Stimulated activated CD4-positive, alpha-beta T cell treated with anti-CD3 and anti-CD28 coated beads, Interleukin-12 subunit alpha, Interleukin-12 subunit beta, amount 100 ng/mL, for 48 hours (primary cell): ENCODE results near the gene EPHA7.

Experiments used
- DNase-seq, 3 donors: peaks; one replicate each; pipeline ENCODE4 v3.0.0-alpha.2; 2020; ENCODE audit warnings: low read depth in 2 of 3, low spot score in 1 of 3

EPHA7 gene

GRCh38 chr6:93393554-93394074 lies 25.7 kb downstream of the EPHA7 start:
- no peak for DNase-seq

GRCh38 chr6:93392797-93393196 lies 26.6 kb downstream of the EPHA7 start:
- no peak for DNase-seq

DNA sequence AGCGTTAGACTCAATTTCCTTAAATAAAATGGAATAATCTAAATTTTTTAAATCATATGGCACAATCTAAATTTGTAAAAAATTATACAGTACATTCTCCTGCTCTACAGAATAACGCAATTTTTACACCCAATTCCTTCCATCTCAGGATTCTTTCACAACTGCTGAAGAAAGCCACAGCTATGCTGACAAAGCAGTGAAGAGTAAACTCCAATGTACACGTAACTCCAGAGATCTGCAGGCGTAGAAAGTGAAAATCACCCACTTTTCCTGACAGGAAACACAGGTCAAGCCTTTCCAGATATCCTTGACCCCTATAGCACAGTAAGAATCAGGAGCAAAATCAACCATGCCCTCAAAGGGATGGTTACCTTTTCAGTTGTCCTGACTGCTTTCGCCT lies 27.4 kb downstream of the EPHA7 start:
- DNase-seq, result no peak

DNA sequence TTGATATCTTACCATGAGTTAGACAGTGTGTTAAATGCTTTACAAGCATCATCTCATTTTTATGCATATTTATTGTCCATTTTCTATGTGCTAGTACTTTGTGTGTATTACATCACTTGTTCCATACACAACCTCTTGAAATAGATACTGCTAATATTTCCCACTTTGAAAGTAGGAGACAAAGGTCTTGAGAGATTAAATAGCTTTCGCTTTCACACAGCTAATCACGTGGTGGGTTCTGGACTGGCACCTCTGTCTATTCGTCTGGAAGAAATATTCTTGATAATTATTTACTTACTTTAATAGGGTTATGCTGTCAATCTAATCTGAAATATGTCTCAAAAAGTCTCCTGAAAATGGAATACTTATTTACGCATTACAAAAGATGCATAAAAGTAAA lies 30.2 kb downstream of the EPHA7 start:
- DNase-seq, result no peak

DNA sequence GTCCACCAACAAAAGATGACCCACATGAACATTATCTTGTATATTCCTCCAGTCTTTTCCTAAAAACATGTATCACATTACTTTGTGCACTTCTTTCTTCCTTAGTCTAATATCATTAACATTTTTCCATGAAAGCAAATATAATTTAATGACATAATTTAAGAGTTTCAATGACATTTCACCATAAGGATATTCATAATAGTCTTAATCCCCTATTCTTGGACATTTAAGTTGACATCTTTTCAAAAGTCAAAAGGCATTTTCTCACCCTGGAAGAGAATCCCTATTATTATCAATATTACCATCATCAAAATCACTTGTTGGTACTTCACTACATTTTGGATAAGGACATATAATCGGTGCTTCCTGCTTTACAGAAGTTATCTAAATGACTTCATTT lies 31.3 kb downstream of the EPHA7 start:
- DNase-seq, result no peak

DNA sequence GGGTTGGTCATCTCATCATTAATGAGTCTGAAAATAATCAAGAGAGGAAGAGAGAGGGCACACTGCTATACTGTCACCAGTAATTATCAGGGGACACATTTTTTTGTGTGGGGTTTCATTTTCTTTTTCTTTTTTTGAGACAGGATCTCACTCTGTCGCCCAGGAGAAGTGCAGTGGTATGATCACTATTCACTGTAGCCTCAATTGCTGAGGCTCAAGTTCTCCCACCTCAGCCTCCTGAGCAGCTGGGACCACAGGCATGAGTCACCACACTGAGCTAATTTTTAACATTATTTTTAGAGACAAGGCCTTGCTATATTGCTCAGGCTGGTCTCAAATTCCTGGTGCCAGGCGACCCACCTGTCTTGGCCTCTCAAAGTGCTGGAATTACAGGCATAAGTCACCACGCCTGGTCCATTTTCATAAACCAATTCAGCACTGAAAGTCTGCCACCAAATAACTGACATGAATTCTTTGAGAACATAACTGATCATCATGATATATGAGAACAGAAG lies 43.3 kb downstream of the EPHA7 start:
- DNase-seq, result no peak

DNA sequence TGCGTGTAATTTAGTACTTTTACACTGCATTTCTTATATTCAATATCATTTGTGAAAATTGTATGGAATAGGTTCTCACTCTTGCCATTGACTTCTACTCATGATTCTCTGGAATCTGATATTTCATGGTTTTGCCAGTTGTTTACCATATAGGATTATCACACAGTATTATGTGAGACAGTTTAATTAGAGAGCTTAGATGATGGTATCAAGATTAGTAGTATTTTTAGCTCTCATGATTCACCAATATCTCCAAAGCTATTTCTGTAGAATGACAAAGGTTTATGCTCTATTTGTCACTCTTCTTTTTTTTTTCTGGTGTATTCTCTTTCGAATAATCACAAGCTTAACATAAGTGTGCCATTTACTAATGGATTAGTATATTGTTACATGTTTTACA lies 45.9 kb downstream of the EPHA7 start:
- DNase-seq, result no peak

DNA sequence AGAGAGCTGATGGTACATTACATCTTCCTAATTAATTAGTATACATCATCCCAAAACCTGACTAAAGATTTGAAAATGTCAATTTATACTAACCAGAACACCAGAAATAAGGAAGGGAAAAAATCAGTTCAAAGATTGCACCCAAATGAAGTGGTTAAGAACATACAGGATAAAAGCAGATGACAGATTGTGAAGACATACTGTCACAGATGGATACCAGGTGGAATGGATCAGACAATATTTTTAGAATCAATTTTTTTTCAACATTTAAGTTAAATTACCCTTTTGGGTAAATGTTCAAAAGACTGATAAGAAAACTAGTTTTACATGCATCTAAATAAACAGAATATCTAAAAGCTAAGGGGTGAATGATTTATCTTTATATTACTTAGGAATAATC lies 47.6 kb downstream of the EPHA7 start:
- no peak for DNase-seq

DNA sequence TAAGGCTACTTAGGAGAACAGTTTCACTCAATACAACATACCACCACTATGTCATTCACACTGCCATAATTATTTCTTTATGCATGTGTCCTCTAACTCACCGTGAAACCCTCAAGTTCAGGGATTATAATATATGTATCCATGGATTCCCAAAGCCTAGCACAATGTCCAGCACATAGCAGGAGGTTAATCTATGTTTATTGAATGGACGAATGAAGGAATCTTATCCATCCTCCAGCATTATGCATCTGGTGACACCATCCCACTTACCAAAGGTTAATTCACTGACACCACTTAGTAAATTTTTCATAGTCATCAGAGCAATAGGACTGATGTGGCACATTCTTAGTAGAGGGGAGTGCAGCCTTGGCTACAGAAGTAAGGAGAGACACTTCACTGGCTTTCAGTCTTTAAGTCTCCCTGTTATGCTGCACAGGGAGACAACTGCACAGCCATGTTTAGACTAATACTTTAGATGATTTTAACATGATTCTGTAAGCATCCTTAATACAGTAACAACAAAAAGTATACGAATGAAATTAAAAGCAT lies 49.7 kb downstream of the EPHA7 start:
- DNase-seq, result no peak

DNA sequence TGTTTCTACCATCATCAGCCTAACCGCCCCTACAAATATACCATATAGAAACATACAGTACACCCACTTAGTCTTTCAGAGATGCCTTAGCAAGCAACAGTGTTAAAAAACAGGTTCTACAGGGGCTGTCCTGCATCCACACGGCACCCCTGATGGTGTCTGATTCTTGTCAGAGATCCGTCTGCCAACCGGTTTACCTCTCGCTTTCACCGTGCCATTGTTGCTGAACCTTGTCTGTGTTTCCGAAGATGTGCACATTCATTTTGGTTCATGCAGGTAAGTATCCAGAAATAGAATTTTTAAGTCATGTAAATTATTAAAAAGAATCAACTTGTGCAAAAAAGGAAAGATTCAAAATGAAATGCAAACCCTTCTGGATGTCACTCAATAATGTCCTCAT lies 52.9 kb downstream of the EPHA7 start:
- DNase-seq, result no peak

DNA sequence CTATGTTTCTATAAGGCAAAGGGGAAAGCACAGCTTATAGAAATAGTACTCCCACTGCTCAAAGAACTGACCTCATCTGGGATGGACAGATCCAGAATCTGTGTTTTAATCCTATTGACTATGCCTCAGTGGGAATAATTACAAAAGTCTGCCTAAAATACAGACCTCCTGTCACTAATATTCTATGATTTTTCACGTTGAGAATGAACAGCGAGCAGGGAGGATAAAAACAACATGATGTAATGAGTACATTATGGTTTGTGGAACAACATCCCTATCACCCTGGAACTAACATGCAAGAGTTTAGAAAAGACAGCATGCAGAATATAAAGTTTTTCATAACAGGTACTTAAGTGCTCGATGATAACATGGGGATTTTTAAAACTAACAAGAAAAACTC lies 53.9 kb downstream of the EPHA7 start:
- no peak for DNase-seq

DNA sequence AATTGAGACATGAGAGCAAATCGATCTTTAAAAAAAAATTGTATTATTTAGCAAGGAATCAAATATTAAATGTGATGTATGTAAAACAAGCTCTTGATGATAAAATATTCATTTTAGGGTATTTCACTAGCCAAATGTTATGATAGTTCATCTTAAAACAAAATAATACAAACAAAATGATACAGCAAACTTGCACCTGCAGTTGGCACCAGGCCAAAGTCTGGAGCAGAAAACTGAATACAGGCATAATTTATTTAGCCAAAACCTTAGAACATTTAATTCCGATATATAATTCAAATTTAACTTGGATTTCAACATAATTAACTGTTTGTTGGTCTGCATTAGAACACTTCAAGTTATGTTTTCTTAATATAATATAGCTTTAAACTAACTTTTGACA lies 60.9 kb downstream of the EPHA7 start:
- DNase-seq, result no peak

GRCh38 chr6:93352604-93353003 lies 66.8 kb downstream of the EPHA7 start:
- no peak for DNase-seq

DNA sequence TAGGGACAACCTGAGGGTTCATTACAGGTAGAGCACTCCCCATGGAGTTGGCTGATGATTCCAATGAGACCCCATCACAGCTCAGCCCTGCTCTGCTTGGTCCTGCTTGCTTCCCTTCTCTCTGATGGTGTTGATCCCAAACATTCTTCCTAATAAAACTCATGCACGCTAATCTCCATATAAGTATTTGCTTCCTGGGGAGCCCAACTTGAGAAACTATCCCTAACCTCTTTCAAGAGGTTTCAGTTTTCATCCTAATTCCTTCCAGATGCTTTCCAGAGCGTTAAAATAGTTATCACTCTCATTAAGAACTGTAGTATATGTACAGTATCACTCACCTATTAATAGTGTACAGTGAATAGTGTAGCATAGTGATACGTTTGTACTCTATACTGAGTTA lies 68.1 kb downstream of the EPHA7 start:
- no peak for DNase-seq

GRCh38 chr6:93350774-93351173 lies 68.6 kb downstream of the EPHA7 start:
- no peak for DNase-seq

DNA sequence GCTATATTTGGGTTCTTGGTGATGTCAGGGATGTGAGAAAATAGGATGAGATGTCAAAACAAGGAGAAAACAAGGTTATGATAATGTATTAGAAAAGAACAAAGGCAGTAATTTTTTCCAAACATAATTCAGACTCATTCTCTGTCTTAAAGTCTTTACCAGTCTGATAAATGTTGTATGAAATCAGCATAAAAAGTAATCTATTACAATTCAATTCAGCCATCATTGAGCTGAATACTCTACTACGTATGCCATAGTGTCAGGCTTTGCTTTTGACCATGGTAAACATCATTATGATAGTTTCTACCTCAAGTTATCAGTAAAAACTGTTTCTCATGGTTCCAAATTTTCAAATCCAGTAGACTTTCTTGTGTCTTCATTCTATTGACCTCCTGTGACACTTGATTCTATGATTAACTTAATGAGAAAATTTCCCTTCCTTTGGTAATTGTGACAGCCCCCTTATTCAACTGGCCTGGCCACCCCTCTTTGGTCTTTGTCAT lies 75.0 kb downstream of the EPHA7 start:
- DNase-seq, result no peak

DNA sequence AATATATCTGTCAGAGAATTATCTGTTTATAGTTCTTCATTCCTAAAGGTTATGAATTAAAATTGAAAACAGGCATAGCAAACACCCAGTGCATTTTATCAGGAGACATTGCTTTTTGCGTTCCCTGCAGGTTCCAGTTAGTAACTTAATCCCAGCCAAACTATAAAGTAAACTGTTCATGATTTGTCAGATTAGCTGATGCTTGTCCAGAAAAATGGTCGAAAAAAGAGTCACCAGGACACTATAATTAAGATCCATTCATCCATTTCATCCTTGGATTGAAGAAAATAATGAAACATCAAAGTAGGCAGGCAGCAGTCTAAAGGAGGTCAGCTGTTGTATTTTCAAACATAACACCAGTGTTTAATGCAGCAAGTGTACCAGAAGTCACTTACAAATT lies 75.9 kb downstream of the EPHA7 start:
- DNase-seq, result no peak

- no peak for DNase-seq
These were observed 77.3 kb downstream of the EPHA7 start for GRCh38 chr6:93341900-93342613.

DNA sequence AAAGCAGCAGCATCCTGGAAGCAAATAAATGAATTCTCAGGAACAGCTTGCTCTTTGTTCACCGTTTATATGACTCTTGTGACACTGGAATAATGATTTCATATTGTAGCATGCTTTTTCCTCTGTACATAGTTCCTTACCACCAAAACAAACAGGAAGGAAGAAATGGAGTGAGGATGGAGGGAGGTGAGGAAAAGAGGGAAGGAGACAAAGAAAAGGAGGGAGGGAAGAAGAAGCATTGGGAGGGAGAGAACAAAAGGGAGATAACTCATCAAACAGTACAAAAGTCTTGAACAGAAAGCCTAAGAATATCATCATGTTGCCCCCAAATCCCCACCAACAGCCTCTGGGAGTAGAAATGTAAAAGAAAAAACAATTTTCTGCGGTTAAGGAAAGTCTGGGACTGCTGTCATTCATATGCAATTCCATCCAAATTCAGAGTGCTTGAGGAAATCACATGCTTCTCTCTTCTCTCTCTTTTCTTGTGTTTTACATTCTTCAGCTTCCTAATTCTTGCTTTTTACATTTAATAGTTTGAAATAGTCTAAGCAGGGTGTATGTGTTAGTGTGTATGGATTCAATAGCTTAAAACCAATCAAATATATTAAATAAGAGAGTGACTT lies 81.5 kb downstream of the EPHA7 start:
- no peak for DNase-seq

DNA sequence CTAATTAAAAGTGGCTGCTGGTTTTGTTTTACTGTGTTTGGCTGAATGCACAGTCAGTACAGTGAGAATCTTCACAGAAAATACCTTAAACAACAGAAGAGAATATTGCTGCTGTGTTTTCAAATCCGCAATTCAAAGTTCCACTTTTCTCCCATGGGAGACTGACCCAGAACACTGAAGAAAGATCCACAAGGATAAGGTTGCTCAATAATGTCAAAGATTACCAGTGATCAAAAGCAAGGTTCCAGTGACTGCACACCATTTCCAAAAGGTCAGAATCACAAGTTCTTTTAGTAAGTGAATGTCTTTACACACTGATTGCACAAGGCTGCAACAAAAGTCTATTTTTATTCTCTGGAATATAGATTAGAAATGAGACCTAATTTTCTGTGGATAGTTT lies 82.3 kb downstream of the EPHA7 start:
- no peak for DNase-seq

DNA sequence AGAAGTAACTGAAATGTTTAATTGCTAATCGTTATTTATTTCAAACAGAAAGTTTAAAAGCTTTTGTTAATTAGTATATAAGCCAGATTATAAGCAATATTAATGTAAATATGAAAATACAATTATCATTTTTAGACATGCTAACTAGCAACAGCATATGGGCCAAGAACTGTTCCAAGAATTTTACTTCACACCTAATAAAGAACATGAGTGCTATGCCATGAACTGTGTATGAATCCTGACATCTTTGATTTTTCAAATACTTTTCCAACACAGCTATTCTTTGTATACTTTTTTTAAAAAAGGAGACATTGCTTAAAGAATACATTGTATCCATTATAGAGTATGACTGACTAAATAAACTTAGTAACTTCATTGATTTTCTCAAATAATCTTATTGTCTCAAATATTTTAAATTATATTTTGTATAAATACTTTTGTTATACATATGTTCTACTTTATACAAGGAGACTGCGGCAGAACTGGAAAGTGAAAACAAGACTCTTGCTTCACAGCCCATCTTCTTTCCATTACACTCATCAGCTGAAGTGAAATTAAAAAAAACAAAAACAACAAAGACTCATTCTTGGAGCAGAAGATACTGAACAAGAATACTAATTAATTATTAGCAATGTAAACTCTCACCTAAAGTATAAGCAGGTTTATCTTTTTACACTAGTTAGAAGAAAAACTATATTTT lies 89.9 kb downstream of the EPHA7 start:
- no peak for DNase-seq

DNA sequence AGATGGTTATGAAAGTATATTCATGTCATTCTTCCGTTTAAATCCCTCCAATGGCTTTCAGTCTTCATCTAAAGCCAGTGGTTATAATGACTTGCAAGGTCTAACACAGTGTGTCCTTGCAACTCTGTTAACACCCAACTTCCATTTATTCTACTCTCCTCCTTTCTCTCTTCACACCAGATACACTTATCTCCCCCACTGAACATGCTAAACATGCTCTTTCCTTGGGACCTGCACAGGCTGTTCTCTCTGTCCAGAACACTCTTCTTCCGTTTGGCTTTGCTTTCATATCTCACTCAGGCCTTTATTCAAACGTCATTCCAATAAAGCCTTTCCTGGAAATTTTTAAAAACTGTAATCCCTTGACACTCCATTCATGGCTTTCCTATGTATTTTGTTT lies 91.5 kb downstream of the EPHA7 start:
- no peak for DNase-seq
